ENCODE data around the gene LEMD1.

DNA sequence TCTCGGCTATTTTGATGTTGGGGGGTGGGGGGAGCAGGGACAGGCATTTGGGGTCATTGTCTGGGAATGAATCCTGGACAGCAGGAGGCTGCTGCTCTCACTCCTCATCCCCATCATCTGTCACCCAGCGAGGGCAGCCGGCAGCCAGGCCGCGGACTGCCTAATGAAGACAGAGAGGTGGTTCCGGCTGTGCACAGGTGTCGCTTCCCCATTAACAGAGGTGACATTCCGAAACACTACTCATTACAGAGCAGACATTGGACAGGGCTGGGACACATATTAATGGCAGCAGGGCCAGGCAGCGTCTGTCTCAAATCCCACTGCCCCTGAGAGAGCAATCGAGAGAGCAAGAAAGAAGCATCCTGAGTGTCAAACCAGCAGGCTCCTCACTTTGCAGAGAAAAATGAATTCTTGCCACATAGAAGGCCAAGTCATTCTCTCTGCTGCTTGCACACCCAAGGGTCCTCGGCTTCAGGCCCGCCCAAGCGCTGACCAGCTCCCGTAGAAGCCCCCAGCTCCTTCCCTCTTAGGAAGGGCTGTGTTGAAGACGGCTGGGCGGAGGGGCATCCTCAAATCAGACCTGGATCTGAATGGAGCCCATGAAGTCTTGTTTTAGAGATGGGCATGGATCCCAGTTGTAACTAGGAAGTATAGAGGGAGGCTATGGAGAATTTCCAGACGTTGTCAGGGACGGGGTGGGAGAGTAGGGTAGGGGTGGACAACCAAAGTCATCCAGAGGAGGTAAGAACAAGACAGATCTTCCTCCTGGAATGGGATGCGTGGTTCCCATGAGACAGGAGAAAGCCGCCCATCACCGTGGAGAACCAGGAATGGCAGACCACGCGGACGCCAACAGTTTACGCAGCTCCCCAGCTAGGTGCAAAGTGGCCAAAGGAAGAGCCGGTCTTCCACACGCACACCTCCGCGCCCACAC, 8.2 kb upstream of the LEMD1 start:
- TF ChIP-seq POLR2A (IDR thresholded peaks at IDR 0.05; ENCODE audit: low read depth) (no peak), CTCF (IDR thresholded peaks at IDR 0.05) (no peak)
